Body of pancreas (tissue), 4 donors: ENCODE data around the gene CCDC102B.

Experiments used
- POLR2A ChIP-seq, 3 donors: fragments of 450-650 bp; IDR thresholded peaks; one replicate each; pipeline ENCODE4 v1.6.1; 2016; ENCODE audit warnings: antibody characterized with exemption in 3 of 3, mild to moderate bottlenecking in 2 of 3
- TF ChIP-seq, protein P1 (sequence below), 7 experiments: fragments of 450-650 bp in 4 of 7; fragments of 200-600 bp in 3 of 7; sonication (generic) in 3 of 7; IDR thresholded peaks; one replicate each; pipeline ENCODE4 v1.5.1; 2016 to 2019; ENCODE audit warnings: antibody characterized with exemption in 7 of 7

DNA sequence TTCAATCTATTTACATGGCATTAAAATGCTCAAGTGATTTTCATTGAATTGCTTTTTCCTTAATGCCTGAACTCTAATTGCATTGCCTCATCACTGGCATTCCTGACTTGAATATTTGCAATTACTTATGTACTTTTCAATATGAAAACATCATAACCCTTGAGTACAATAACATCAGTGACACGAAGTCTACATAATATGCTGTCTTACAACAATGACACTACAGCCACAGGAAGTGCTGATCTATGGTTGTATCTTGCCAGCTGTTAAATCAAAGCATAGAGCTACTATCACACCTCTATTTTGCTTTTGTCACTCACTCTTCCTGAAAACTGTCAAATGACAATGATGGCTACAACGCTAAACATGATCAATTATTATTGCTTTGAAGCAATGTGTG is 156.9 kb downstream of the CCDC102B start:
- TF ChIP-seq, protein P1, sequence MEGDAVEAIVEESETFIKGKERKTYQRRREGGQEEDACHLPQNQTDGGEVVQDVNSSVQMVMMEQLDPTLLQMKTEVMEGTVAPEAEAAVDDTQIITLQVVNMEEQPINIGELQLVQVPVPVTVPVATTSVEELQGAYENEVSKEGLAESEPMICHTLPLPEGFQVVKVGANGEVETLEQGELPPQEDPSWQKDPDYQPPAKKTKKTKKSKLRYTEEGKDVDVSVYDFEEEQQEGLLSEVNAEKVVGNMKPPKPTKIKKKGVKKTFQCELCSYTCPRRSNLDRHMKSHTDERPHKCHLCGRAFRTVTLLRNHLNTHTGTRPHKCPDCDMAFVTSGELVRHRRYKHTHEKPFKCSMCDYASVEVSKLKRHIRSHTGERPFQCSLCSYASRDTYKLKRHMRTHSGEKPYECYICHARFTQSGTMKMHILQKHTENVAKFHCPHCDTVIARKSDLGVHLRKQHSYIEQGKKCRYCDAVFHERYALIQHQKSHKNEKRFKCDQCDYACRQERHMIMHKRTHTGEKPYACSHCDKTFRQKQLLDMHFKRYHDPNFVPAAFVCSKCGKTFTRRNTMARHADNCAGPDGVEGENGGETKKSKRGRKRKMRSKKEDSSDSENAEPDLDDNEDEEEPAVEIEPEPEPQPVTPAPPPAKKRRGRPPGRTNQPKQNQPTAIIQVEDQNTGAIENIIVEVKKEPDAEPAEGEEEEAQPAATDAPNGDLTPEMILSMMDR (IDR thresholded peaks at IDR 0.05): no peak
- no peak for TF ChIP-seq POLR2A (IDR thresholded peaks at IDR 0.05)
